ENCODE results near the gene VEZF1. TPM values are rescaled to one million over a fixed set of nuclear protein-coding genes. Genes with fewer than 3 reads are reported as not detected.
"Not testable (repeated sequence)": the region's sequence is repeated elsewhere in the genome, so short reads cannot be mapped to it uniquely, and the experiment has no call there.

Gene VEZF1
- total RNA-seq, 1 donor from 2014 or later: 59.5 TPM

- peak; percentile 30 for FAIRE-seq
- no peak for DNase-seq (ENCODE audit: low spot score in 2 of 2)
Observed at GRCh38 chr17:57976594-57976993, 11.5 kb downstream of the VEZF1 start.

- FAIRE-seq (no peak), DNase-seq (ENCODE audit: low spot score in 2 of 2) (no peak)
Observed at GRCh38 chr17:57975044-57975443, 13.0 kb downstream of the VEZF1 start.

DNA sequence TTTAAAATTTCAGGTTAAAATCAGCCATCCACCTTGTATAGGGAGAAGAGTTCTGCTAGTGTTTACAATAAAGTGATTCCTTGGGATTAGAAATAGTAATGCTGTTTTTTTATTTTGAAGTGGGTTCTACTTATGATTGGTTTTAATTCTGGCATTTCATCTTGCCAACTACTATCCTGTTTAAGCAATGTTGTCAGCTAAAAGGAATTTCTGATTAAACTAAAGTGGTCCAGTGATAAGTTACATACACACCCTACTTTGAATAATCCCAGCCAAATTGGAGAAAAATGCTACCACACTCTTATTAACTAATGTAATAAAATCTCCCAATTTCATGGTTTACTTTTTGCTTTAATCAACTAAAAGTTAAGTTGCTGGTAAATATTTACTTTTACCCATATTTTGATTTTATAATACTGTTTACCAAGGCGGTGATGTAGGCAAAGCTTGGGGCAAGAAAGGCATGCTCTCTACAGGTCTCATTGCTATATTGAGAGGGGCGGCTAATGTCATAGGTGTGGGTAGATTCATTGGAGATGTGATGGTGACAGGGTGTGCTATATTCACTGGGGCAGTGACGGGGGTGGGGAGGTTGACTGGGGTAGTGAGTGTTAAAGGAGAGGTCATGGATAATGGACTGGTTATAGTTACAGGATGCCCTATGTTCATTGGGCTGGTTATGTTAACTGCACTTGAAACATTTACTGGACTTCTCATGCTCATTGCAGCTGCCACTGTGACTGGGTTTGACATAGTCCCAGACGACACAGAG lies 13.8 kb downstream of the VEZF1 start:
- FAIRE-seq; DNase-seq (ENCODE audit: low spot score in 2 of 2): not testable (repeated sequence)

GRCh38 chr17:57972151-57972550 lies 15.9 kb downstream of the VEZF1 start:
- DNase-seq (ENCODE audit: low spot score in 2 of 2): no peak
- no peak for FAIRE-seq

DNA sequence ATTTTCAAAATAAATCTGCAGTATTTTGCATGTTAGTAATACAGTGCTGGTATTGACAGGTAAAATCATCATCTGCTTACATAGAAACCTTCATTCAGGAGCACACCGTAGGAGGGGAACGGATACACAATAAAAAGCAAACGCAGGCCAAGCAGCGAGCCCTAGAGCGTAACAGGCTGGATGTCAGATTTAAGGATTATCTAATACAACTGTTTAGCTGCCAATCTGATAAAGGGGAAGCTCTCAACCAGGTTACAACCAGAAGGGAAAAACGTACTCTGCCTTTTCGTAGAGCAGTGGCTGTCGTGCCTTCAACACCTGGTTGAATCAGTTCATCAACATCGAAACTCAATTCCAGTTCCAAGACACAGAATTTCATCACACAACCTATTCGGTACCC lies 16.5 kb downstream of the VEZF1 start:
- FAIRE-seq: no peak
- no peak for DNase-seq (ENCODE audit: low spot score in 2 of 2)

DNA sequence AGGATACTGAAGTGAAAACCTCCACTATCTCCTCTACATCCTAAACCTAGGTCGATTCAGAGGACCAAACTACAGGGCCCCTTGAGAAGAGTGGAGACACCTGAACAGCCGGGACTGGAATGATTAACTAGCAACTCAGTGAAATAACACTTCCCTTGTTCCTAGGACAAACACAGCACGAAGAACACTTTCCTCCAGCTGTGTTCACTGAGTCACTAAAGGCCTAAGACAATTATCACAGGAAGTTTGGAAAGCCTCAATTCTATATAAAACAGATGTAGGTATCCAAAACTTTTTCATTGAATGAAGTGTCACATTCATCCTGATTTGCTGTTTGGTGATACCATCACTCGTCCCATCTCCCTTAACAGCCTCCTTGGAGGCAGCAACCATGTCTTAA lies 17.3 kb downstream of the VEZF1 start:
- no peak for FAIRE-seq

GRCh38 chr17:57968456-57968855 lies 19.6 kb downstream of the VEZF1 start:
- FAIRE-seq (no peak), DNase-seq (ENCODE audit: low spot score in 2 of 2) (no peak)

More for the DNA sequence above, 17.3 kb downstream of the VEZF1 start:
- DNase-seq (ENCODE audit: low spot score in 2 of 2): no peak

GRCh38 chr17:57966875-57967274 lies 21.2 kb downstream of the VEZF1 start:
- FAIRE-seq (no peak), DNase-seq (ENCODE audit: low spot score in 2 of 2) (no peak)

DNA sequence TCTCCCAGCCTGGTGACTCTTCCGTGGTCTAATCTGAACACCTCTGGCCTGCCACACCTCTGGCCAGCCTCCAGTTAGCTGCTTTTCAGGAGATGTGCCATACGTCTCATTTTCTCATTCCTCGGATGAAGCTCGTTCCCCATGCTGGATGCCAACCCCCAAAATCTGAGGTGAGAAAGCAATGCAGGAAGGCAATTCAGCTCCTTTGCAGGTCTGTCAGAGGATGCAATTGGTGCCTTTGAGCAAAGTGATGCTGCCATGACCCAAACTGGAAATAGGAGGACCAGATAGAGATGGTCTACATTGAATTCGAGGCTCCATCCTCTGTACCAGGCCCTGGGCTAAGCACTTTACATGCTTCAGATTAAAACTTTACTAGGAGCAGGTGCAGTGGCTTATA lies 21.8 kb downstream of the VEZF1 start:
- FAIRE-seq: no peak

DNA sequence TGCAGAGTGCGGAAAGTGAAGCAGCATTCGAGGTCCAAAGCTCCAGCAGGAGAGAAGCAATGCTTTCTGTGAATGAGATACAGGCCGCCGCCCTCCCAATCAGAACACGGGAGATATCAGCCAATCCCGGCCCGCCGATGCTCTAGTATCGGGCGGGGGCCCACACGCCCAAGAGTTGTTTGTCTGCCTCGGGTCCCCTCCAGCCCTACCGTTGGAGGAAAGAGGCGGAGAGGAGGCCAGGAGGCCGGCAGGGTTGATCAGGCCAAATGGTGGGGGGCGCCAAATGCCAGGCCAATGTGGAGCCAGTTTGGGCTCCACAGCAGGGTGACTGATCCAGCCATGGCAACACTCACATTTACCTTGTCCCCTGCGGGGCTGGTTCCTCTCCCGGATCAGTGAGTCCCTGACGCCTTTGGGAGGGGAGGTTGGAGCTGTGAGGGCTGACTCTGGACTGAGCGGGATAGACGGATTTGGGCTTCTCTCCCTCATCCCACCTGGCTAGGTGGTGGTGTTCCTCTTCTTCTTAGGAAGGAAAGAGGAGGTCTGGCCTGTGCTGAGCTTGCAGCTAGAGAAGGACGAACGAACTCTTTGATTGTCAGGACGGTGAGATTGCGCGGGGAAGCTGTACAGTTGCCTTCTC lies 22.4 kb downstream of the VEZF1 start:
- DNase-seq (ENCODE audit: low spot score in 2 of 2): no peak
- FAIRE-seq: no peak

More for the DNA sequence above, 21.8 kb downstream of the VEZF1 start:
- no peak for DNase-seq (ENCODE audit: low spot score in 2 of 2)

DNA sequence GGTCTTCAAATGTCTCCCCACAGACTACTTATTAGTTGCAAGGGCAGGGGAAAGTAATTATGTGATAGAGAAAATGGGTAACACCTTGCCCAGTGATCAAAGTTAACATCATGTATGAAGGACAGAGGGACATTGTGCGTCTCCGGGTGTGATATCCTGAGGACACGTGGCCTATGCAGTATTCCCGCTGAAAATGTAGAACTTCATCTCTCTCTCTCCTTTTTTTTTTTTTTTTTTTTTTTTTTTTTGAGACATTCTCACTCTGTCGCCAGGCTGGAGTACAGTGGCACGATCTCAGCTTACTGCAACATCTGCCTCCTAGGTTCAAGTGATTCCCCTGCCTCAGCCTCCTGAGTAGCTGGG lies 24.9 kb downstream of the VEZF1 start:
- no peak for DNase-seq (ENCODE audit: low spot score in 2 of 2)

DNA sequence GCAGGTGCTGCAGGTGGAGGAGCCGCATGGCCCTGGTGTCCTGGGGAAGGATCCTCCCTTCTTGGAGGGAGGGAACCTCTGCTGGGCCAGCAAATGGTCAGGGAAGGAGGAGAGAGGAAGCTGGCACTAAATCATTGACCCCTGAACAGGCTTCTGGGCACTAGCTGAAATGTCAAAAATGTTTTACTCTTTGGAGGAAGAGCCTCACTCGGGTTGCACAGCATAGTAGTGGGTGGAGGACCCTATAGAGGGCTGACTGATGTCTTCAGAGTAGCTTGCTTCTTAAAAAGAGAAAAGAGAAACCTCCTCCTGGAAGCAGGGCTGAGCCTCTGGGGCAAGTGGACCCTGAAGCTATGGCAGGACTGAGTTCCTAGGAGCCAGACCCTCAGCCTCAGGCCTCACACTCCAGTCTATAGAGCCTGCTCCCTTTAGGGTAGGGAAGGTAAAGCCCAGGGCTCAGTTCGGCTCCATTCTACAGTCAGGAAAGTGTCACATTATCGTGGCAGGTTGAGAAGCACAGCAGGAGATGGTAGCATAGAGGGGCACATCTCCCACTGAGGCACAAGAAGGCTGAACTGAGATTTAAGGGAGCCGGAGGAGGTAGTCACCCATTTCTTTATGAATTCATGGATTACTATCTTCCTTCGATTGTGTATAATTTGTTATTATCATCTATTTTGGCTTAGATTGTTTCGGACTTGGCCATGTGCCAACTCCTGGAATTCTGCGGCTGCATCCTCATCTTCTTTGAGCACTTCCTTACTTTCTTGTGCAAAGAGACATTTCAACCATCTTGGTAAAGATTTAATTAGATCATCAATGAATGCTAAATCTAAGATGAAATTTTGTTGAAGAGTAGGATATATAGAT lies 25.5 kb downstream of the VEZF1 start:
- FAIRE-seq: no peak
- no peak for DNase-seq (ENCODE audit: low spot score in 2 of 2)

More for the DNA sequence above, 24.9 kb downstream of the VEZF1 start:
- no peak for FAIRE-seq

DNA sequence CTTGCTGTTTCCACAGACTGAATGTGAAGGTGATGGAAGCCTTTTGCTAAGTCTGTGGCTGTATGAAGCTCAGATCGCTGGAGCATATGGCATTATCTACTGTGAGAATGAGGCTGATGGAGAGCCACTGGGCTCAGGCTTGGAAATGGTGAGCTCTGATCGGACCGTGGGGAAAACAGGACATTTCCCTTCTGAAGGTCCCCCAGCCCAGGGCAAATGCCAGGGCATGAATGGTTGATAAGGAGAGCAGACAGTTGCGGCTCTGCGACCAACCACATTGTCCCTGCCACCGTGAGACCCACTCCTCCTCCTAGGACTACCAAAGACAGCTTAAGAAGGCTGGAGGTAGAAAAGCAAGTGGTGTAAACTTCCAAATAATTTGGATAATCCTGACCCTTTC lies 28.1 kb downstream of the VEZF1 start:
- no peak for DNase-seq (ENCODE audit: low spot score in 2 of 2)
- no peak for FAIRE-seq

DNA sequence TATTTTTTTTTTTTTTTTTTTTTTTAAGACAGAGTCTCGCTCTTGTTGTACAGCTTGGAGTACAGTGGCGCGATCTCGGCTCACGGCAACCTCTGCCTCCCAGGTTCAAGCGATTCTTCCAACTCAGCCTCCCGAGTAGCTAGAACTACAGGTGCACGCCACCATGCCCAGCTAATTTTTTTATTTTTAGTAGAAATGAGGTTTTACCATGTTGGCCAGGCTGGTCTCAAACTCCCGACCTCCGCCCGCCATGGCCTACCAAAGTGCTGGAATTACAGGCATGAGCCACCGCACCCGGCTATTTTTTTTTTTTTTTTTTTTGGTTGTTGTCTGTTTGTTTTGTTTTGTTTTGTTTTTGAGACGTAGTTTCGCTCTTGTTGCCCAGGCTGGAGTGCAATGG lies 29.7 kb downstream of the VEZF1 start:
- not testable (repeated sequence) for FAIRE-seq; DNase-seq (ENCODE audit: low spot score in 2 of 2)

DNA sequence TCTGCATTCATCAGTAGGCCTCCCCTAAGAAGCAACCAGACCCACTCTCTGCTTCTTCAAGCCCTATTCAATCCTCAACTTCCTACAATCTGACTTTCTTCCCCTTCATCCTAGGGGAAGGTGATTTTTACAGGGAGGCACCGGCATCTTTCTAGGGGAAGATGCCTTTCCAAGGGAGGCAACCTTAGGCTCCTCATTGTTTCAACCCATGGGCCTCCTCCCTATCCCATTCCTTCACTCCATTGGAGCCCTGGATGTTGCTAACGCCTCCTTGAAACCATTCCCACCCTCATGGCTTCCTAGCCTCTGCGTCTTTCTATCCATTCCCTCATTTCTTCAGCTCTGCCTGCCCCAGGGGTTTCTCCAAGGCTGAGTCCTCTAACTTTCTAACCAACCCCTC lies 30.2 kb downstream of the VEZF1 start:
- no peak for FAIRE-seq
- no peak for DNase-seq (ENCODE audit: low spot score in 2 of 2)

DNA sequence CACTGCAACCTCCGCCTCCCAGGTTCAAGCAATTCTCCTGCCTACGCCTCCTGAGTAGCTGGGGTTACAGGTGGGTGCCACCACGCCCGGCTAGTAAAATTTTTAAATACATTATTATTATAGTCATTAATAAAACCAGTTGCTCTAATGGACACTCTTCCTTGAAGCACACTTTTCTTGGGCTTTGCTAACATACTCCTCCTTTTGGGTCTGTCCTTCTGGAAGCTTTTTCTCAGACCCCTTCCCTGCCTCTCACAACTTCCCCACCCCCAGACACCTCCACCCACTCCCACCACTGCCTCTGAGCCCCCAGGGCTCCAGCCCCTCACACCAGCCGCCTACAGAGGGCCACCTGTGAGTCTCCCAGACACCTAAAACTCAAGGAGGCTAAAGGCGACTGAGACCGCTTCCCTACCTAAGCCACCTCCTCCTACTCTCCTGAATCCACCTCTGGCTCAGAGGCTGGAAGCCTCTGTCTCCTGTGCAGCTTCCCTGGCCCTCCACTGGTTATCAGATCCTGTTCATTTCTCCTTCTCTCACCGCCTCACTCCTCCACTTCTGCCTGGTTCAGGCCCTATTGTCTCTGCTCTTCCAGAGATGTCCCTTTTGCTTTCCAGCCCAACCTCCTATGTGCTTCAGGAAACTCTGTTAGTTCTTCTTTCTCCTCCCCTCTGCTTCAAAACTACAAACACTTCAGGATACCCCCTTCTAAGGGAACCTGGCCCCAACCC lies 30.8 kb downstream of the VEZF1 start:
- DNase-seq (ENCODE audit: low spot score in 2 of 2) (no peak), FAIRE-seq (no peak)

DNA sequence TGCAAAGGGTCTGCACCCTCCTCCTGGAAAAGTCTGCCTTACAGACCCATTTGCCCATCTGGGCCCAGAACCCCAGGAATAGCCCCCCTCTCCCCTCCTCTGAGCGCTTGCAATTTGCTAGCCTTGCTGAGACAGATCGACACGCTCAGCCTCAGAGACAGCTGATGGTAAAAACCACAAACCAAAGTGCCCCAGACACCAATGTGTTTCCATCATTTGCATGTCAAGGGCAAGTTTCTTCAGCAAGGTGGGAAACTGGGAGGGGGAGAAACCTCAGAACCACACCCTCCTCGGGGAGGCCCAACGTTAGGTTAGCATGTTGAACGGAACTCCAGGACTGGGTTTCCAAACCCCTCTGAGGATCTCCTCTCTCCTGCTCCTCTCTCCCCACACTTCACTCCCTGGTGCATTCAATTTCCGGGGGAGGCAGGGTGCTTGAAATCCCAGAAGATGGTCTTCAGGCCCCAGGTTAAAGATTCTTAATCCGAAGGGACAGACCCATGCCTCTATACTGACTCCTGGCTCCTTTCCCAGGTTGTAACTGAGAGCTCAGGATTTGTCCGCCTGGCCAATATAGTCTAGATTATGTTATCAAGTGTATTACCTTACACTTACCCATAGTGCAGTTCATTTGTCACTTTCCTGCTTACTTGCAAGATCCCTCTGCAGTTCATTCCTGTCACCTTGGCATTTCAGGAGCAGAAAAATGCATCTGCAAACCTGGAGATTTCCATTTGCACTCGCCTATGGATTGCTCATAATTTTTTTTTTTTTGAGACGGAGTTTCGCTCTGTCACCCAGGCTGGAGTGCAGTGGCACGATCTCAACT lies 31.5 kb downstream of the VEZF1 start:
- DNase-seq (ENCODE audit: low spot score in 2 of 2) (no peak), FAIRE-seq (no peak)

- FAIRE-seq (no peak), DNase-seq (ENCODE audit: low spot score in 2 of 2) (peak; percentile 86 to 90)
Observed at GRCh38 chr17:57955183-57955931, 32.7 kb downstream of the VEZF1 start, which contains the start of gene CUEDC1. TSS of gene CUEDC1 (minus strand) at chr17:57955412. CDS start at chr17:57885564, 69,848 bp downstream.

Data from frontal cortex (tissue), 4 donors.